ENCODE measurements around the gene RAD1.

DNA sequence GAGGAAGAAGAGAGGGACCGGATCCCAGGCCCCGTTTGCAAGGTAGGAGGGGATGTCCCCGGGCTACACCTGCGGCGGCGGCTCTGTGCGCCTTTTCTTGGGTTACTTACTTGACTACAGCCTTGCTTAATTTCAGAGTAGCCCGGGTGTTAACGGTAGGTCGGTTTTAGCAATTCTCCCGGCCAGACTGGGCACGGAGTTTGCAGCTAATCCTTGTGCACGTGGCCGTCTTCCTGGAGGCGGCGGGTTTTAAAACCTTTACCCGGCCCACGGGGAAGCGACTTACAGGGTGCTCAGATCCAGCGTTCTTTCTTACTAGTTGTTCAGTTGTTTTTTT lies 520 bp upstream of the RAD1 start:
- TF ChIP-seq POLR2A (IDR thresholded peaks at IDR 0.05; ENCODE audit: borderline replicate concordance, extremely low read depth, insufficient read depth, insufficient read length) (no peak), EZH2 (IDR thresholded peaks at IDR 0.05) (no peak), JUND (IDR thresholded peaks at IDR 0.05) (no peak), EGR1 (IDR thresholded peaks at IDR 0.05; ENCODE audit: low read depth) (no peak; the same call in 1 of the 2 replicates), ELF1 (IDR thresholded peaks at IDR 0.05; ENCODE audit: borderline replicate concordance, low read depth) (no peak), POLR2AphosphoS5 (IDR thresholded peaks at IDR 0.05; ENCODE audit: low read depth, low read length) (0 out of 2 replicates have a peak, but pooled peaks have one; percentile 7), YY1 (IDR thresholded peaks at IDR 0.05; ENCODE audit: extremely low read depth, insufficient replicate concordance, low read depth, low read length) (no peak), TCF7L2 (IDR thresholded peaks at IDR 0.05; ENCODE audit: borderline replicate concordance, extremely low read depth, insufficient read depth, insufficient read length) (no peak), SIN3A (IDR thresholded peaks at IDR 0.05; ENCODE audit: low read depth) (no peak), RAD21 (IDR thresholded peaks at IDR 0.05; ENCODE audit: low read depth) (no peak), ZFX (IDR thresholded peaks at IDR 0.05) (no peak), EZH2phosphoT487 (IDR thresholded peaks at IDR 0.05; ENCODE audit: borderline replicate concordance) (no peak)
- TF ChIP-seq, protein P1, sequence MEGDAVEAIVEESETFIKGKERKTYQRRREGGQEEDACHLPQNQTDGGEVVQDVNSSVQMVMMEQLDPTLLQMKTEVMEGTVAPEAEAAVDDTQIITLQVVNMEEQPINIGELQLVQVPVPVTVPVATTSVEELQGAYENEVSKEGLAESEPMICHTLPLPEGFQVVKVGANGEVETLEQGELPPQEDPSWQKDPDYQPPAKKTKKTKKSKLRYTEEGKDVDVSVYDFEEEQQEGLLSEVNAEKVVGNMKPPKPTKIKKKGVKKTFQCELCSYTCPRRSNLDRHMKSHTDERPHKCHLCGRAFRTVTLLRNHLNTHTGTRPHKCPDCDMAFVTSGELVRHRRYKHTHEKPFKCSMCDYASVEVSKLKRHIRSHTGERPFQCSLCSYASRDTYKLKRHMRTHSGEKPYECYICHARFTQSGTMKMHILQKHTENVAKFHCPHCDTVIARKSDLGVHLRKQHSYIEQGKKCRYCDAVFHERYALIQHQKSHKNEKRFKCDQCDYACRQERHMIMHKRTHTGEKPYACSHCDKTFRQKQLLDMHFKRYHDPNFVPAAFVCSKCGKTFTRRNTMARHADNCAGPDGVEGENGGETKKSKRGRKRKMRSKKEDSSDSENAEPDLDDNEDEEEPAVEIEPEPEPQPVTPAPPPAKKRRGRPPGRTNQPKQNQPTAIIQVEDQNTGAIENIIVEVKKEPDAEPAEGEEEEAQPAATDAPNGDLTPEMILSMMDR (IDR thresholded peaks at IDR 0.05 in 2 of 3, conservative IDR thresholded peaks at IDR 0.05 in 1 of 3; ENCODE audit: borderline replicate concordance in 1 of 3, insufficient read depth in 1 of 3, low read depth in 2 of 3, low read length in 2 of 3), result no peak
- TF ChIP-seq, protein P2, sequence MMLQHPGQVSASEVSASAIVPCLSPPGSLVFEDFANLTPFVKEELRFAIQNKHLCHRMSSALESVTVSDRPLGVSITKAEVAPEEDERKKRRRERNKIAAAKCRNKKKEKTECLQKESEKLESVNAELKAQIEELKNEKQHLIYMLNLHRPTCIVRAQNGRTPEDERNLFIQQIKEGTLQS (IDR thresholded peaks at IDR 0.05), result no peak

Measured in HCT116 (cell line).